Tibial artery (tissue), 4 donors: ENCODE results near the gene ADSS1.
A peak's percentile ranks its signal among the peaks of the same experiment; 100 is the strongest.

ENCODE experiments used
- DNase-seq, 2 donors: peaks; one replicate each; pipeline ENCODE4 v3.0.0-alpha.2; 2019
- H3K27ac ChIP-seq, 2 donors: fragments of 200-600 bp; sonication (generic) in 1 of 2; 1 replicate in 1 of 2; 2 replicates in 1 of 2; pipeline ENCODE4 v1.5.1; 2018 to 2019; ENCODE audit warnings: mild to moderate bottlenecking in 1 of 2
- H3K27me3 ChIP-seq, 2 donors: fragments of 200-600 bp; sonication (generic) in 1 of 2; one replicate each; pipeline versions ENCODE4 v1.5.1 to v1.6.0; 2016 to 2019
- H3K36me3 ChIP-seq, 3 donors: fragments of 200-600 bp; sonication (generic) in 2 of 3; one replicate each; pipeline ENCODE4 v1.5.1; 2016 to 2019; ENCODE audit warnings: mild to moderate bottlenecking in 2 of 3
- H3K4me1 ChIP-seq, 4 donors: fragments of 200-600 bp; sonication (generic) in 2 of 4; 1 replicate in 3 of 4; 2 replicates in 1 of 4; pipeline ENCODE4 v1.5.1; 2016 to 2019
- H3K4me3 ChIP-seq, 2 donors: fragments of 200-600 bp; sonication (generic) in 1 of 2; 1 replicate in 1 of 2; 2 replicates in 1 of 2; pipeline ENCODE4 v1.5.1; 2018 to 2019; ENCODE audit warnings: mild to moderate bottlenecking in 2 of 2
- H3K9me3 ChIP-seq, 3 donors: fragments of 200-600 bp; sonication (generic) in 1 of 3; one replicate each; pipeline ENCODE4 v1.5.1; 2016 to 2019
- intact Hi-C: fragments of 100-400 bp; cut with DNase I; formaldehyde crosslinking; loops from one replicate; pipeline ENCODE4 v1.15.0; 2023; ENCODE audit warnings: low total_unique reads
- TF ChIP-seq, protein P1 (sequence below), 2 experiments: fragments of 200-600 bp in 1 of 2; fragments of 450-650 bp in 1 of 2; IDR thresholded peaks; one replicate each; pipeline ENCODE4 v1.5.1; 2017 to 2019; ENCODE audit warnings: antibody characterized with exemption in 2 of 2, mild to moderate bottlenecking in 1 of 2, moderate library complexity in 1 of 2

Gene ADSS1

DNA sequence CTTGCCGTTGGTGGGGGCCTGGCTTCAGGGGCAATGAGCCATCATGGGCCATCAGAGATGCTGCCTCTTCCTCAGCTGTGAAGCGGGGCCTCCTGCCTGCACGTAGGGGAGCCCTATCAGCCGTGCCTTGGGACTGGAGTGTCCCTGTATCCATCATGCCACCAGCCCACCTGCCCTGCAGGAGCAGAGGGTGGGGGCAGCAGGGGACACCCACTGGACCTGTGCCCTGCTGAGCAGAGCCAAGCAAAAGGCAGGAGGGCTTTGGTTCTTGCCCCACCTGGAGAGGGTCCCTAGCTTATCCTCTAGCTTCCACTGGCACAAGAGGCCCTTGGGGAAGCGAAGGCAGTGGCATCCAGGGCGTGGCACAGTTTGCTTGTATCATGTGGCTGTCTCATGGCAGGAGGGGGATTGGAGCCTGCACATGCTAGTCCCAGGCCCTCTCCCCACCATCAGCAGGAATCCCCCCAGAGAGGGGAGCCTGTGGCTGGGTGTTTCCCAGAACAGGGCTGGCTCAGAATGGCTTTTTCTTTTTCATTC is 10.1 kb downstream of the ADSS1 start:
- Histone ChIP-seq H3K4me1 (peaks cover 20 to 92% (median 72%) of the 10 kb centered on the region in 4 donors), H3K36me3 (peaks cover under 1 to 4% (median 3%) of the 10 kb centered on the region in 3 donors), H3K27me3 (no peaks in the 10 kb centered on the region), H3K9me3 (no peaks in the 10 kb centered on the region), H3K27ac (peak overlapping the region; percentile 97 to 98), H3K4me3 (no peak overlapping the region)
- DNase-seq, result no peak
- TF ChIP-seq, protein P1, sequence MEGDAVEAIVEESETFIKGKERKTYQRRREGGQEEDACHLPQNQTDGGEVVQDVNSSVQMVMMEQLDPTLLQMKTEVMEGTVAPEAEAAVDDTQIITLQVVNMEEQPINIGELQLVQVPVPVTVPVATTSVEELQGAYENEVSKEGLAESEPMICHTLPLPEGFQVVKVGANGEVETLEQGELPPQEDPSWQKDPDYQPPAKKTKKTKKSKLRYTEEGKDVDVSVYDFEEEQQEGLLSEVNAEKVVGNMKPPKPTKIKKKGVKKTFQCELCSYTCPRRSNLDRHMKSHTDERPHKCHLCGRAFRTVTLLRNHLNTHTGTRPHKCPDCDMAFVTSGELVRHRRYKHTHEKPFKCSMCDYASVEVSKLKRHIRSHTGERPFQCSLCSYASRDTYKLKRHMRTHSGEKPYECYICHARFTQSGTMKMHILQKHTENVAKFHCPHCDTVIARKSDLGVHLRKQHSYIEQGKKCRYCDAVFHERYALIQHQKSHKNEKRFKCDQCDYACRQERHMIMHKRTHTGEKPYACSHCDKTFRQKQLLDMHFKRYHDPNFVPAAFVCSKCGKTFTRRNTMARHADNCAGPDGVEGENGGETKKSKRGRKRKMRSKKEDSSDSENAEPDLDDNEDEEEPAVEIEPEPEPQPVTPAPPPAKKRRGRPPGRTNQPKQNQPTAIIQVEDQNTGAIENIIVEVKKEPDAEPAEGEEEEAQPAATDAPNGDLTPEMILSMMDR (IDR thresholded peaks at IDR 0.05), result no peak
- intact Hi-C loops, result no loop called here

DNA sequence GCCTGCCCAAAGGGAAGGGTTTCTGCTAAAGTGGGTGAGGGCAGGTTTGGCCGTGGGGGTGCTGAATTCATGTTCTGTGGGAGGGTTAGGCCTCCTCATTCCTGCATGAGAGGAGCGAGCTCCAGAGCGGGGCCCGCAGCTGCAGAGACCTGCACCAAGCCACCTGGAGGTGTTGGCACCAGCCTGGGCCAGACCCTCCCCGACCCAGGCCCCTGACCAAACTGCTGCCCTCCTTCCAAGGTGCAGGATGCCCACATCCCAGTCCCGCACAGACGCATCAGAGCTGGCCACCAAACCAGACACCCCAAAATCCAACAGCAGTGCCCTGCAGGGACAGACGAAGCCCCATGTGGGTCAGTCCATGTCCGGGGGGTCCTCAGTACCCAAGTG is 10.6 kb downstream of the ADSS1 start:
- no peak for DNase-seq
- Histone ChIP-seq H3K27me3 (no peaks in the 10 kb centered on the region), H3K4me3 (no peak overlapping the region), H3K4me1 (peaks cover 20 to 91% (median 71%) of the 10 kb centered on the region in 4 donors), H3K9me3 (no peaks in the 10 kb centered on the region), H3K27ac (peak overlapping the region; percentile 97 to 98), H3K36me3 (peaks cover 6 to 8% (median 8%) of the 10 kb centered on the region in 3 donors)
- intact Hi-C loops, result no loop called here
- TF ChIP-seq, protein P1 (IDR thresholded peaks at IDR 0.05), result no peak

DNA sequence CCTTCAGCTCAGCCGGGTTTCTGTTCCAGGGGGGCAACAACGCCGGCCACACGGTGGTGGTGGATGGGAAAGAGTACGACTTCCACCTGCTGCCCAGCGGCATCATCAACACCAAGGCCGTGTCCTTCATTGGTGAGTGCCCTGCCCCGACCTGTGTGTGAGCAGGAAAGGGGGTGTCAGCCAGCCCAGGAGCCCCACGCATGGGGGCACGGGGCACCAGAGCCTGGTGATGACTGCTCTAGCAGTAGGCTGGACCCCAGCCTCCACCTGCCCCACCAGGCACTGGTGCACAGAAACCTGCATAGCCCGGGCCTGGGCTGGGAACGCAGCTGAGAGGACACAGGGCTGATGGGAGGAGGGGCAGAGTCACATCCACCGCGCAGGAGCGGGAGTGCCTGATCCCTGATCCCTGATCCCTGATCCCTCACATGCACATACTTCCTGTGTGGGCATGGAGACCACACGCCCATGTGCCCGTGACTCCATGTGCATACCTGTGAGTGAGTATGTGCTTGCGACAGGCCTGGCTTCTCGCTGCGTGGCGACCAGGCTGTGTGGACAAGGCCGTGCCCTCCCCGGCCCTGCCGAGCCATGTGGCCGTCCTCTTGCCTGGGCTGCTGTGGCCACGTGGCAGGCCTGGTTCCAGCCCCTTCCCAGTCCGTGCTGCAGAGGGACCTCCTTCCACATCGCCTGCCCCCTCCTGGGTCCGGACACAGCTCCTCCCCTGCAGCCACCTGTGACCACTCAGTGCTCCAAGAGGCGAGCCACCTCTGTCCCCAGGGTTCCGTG is 11.2 kb downstream of the ADSS1 start:
- peak; percentile 43 to 88 for DNase-seq
- Histone ChIP-seq H3K27ac (peak overlapping the region; percentile 97 to 98), H3K4me3 (no peak overlapping the region), H3K27me3 (no peaks in the 10 kb centered on the region), H3K36me3 (peaks cover 12 to 14% (median 14%) of the 10 kb centered on the region in 3 donors), H3K9me3 (no peaks in the 10 kb centered on the region), H3K4me1 (peaks cover 20 to 87% (median 69%) of the 10 kb centered on the region in 4 donors)
- TF ChIP-seq, protein P1 (IDR thresholded peaks at IDR 0.05), result no peak
- intact Hi-C loops, result no loop called here

DNA sequence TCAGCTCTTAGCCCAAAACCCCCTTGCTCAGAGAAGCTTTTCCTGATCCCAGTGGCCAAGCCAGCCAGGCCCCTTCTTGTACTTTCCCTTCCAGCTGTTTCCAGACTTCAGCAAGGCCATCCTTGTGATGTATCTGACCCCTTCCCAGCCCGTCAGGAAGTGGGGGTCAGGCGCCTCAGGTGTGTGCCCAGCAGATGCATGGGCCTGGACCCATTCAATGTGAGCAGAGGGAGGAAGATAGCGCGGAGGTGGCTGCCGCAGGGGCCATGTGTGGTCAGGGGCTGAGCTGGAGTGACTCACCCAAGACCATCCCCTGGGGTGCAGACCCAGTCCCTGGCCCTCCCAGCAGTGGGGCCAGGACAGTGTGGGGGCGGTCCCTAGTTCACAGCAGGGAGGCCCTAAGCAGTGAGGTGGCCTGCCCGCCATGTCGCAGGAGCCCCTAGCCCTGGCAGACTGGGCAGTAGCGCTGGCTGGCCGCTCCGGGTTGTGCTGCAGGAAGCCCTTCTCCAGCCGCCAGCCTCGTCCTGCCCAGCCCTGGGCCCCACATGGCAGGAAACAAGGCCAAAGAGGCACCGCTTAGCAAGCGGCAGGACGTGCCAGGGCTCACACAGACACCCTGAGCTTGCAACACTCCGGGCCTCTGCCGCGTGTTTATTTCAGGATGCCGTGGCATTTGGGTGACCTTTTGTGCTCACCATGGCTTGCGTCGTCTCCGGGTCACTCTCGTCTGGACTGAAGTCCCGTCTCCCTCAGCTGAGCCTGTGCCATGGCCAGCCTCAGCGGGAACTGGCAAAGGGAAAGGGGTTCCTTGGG is 12.0 kb downstream of the ADSS1 start:
- TF ChIP-seq, protein P1 (IDR thresholded peaks at IDR 0.05), result no peak
- peaks cover 20 to 22% (median 20%) of the 10 kb centered on the region in 3 donors for H3K36me3 ChIP-seq
- no peaks in the 10 kb centered on the region for H3K27me3 ChIP-seq
- peaks cover 20 to 78% (median 61%) of the 10 kb centered on the region in 4 donors for H3K4me1 ChIP-seq
- H3K27ac ChIP-seq, result peak overlapping the region; percentile 97 to 98
- no peaks in the 10 kb centered on the region for H3K9me3 ChIP-seq
- H3K4me3 ChIP-seq, result no peak overlapping the region
- intact Hi-C loops, result no loop called here
- DNase-seq, result peak; percentile 97 to 99

- intact Hi-C loops, result no loop called here
- TF ChIP-seq, protein P1 (IDR thresholded peaks at IDR 0.05), result no peak
- Histone ChIP-seq H3K4me3 (no peak overlapping the region), H3K27me3 (no peaks in the 10 kb centered on the region), H3K9me3 (no peaks in the 10 kb centered on the region), H3K27ac (peak overlapping the region; percentile 97 to 98), H3K36me3 (peaks cover 37 to 47% (median 41%) of the 10 kb centered on the region in 3 donors), H3K4me1 (peaks cover 12 to 54% (median 36%) of the 10 kb centered on the region in 4 donors)
- DNase-seq, result no peak
Measured at GRCh38 chr14:104738375-104739019, 14.5 kb downstream of the ADSS1 start.
